IPS-NIHi7 (cell line): Measurements from ENCODE around the gene PGM3.

Experiments
- DNase-seq: peaks from one replicate; pipeline ENCODE4 v3.0.0; 2012; ENCODE audit warnings: mixed read lengths; ENCODE audit errors: extremely low spot score

The PGM3 gene

DNA sequence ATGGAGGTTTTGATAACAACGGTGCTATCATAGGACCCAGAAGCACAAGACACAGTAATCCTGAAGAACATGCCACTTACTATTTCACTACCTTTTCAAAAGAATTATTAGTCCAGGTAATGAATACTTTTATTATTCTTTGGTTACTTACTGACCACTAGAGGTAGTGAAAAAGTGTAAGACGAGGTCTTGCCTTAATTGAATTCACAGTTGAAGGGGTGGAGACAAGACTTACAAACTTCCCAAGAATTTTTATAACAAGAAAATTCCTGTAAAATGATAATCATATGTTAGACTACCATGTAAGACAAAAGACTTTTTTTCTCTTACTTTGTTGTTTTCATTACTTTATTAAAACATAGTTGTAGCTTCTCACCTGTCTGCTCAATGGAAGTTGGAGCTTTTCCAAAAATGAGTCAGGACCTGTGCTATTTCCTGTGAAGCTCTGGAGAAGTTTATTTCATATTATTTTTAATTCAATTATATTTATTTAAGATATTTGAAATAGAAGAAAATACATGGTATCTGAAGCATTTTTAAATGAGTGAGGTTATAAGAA lies 73.2 kb downstream of the PGM3 start:
- DNase-seq: no peak

DNA sequence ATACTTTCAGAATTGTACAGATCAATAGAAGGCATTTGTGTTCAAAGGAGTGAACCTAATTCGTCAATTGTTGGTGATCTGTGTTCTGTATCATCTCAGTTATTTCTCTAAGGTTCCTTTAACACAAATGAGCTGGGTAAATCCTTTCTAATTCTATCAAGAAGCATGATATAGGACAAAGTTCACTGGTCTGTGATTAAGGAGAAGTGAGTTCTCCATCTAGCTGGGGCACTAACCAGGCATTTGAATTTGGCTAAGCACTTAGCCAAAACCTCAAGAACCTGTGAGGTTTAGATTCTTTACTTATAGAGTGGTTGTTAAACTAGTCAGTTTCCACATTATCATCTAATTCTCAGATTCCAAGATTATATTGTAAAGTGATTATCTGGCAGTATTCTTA lies 75.3 kb downstream of the PGM3 start:
- DNase-seq: no peak
